Mucosa of descending colon (tissue), 3 donors: ENCODE measurements around the gene EWSR1. TPM values are rescaled to one million over a fixed set of nuclear protein-coding genes. Genes with fewer than 3 reads are reported as not detected.
A peak's percentile ranks its signal among the peaks of the same experiment; 100 is the strongest.

ENCODE experiments used
- ATAC-seq: fragments of 200-7000 bp; cut with Tn5 transposase; one replicate; pipeline ENCODE4 v1.9.1; 2020; ENCODE audit warnings: mild to moderate bottlenecking, moderate library complexity
- DNase-seq, 3 donors: peaks; one replicate each; pipeline ENCODE4 v3.0.0-alpha.2; 2020
- H3K36me3 ChIP-seq: fragments of 200-600 bp; one replicate; pipeline ENCODE4 v1.8.0; 2021; ENCODE audit warnings: low read depth, mild to moderate bottlenecking
- H3K4me1 ChIP-seq: fragments of 200-600 bp; one replicate; pipeline ENCODE4 v1.8.0; 2021; ENCODE audit warnings: low read depth, mild to moderate bottlenecking
- H3K4me3 ChIP-seq: fragments of 200-600 bp; one replicate; pipeline ENCODE4 v1.8.0; 2021; ENCODE audit warnings: mild to moderate bottlenecking
- H3K9me3 ChIP-seq: fragments of 200-600 bp; one replicate; pipeline ENCODE4 v1.8.0; 2021; ENCODE audit warnings: mild to moderate bottlenecking
- intact Hi-C, 2 donors: fragments of 100-400 bp; cut with DNase I in 1 of 2; cut with micrococcal nuclease in 1 of 2; formaldehyde crosslinking; loops; one replicate each; pipeline versions ENCODE4 v1.11.0 to v1.11.1; 2022; cut with DNase I, micrococcal nuclease
- total RNA-seq, 3 donors: library from RNA; stranded (reverse); fragmentation: NEBNext Ultra II Directional in 2 of 3; extraction: Animal tissue kit (Norgen Biotek cat#: 25700) in 2 of 3; gene quantifications; one replicate each; pipeline versions ENCODE4 v1.2.1 to v1.2.4, GENCODE V29; 2021 to 2023
- TF ChIP-seq, protein P1 (sequence below): fragments of 200-600 bp; IDR thresholded peaks from one replicate; pipeline ENCODE4 v1.8.0; 2022; ENCODE audit warnings: antibody characterized with exemption, mild to moderate bottlenecking
- donor health status: DM: no; HTN: no; CAD: no; lungs with moderate emphysema.
- donor health status: DM: no; HTN: no; CAD: no.
- donor health status: DM: no; HTN: yes; CAD: no.

The EWSR1 gene
- total RNA-seq, 3 donors from 2014 or later: 176 to 227 (median 179) TPM

DNA sequence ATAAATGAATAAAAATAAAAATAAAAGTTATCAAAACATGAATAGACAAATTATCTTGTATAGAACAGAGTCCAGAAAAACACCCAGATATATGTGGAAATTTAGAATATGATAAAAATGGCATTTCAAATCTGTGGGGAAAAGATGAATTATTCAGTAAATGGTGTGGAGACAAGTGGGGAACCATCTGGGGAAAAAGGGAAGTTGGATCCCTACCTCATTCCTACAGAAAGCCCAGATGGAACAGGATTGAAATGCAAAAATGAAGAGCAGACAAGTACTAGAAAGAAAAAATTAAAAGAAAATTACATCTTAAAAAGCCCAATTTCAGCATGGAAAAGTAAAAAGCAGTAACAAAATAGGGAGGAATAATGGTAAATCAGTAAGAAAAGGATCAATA is 55.6 kb downstream of the EWSR1 start:
- Histone ChIP-seq H3K9me3 (no peaks in the 10 kb centered on the region), H3K4me1 (no peaks in the 10 kb centered on the region), H3K4me3 (no peak overlapping the region), H3K36me3 (peaks cover 3% of the 10 kb centered on the region)
- ATAC-seq: no peak
- intact Hi-C loops: no loop called here
- TF ChIP-seq, protein P1, sequence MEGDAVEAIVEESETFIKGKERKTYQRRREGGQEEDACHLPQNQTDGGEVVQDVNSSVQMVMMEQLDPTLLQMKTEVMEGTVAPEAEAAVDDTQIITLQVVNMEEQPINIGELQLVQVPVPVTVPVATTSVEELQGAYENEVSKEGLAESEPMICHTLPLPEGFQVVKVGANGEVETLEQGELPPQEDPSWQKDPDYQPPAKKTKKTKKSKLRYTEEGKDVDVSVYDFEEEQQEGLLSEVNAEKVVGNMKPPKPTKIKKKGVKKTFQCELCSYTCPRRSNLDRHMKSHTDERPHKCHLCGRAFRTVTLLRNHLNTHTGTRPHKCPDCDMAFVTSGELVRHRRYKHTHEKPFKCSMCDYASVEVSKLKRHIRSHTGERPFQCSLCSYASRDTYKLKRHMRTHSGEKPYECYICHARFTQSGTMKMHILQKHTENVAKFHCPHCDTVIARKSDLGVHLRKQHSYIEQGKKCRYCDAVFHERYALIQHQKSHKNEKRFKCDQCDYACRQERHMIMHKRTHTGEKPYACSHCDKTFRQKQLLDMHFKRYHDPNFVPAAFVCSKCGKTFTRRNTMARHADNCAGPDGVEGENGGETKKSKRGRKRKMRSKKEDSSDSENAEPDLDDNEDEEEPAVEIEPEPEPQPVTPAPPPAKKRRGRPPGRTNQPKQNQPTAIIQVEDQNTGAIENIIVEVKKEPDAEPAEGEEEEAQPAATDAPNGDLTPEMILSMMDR: no peak
- DNase-seq: no peak

DNA sequence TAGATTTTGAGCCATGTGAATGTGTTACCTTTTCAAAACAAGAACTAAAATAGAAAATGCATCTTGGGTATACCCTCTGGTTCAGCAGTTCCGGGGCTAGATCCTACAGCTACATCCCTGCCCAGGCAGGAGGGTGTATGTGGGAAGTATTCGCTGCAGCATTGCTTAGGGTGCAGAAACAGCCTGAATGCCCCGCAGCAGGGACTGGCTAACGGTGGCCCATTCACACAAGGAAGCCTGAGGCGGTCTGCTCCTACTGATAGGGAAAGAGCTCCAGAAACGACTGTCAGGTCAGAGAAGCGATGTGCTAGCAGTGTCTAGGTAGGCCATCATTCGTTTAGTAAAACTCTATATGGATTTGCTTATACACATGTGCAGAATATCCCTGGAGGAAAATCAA is 57.3 kb downstream of the EWSR1 start:
- TF ChIP-seq, protein P1: no peak
- Histone ChIP-seq H3K36me3 (peaks cover 3% of the 10 kb centered on the region), H3K4me1 (no peaks in the 10 kb centered on the region), H3K9me3 (no peaks in the 10 kb centered on the region), H3K4me3 (no peak overlapping the region)
- intact Hi-C loops: no loop called here
- ATAC-seq (no peak), DNase-seq (no peak)

DNA sequence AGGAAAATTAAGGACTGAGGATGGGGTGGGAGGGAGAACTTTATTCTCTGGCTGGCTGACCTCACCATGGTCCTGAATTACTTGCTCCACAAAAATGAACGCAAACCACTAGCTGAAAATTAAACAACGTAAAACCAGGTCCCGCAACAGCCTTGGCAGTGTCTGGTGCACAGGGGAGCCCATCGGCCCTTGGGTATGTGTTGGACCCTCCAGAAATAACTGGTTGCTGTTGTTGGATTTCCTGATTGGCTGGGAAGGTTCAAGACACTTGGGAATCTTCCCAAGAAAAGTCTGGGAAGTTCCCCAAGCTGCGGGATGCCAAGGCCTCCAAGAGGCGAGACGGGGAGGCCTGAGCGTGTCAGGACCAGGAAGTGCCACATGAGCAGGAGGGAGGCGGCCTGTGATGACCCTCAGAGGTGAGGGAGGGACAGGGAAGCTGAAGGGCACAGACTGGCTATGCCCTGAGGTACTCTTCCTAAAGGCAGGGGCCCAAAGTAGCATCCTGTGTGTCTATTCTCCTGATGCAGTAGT is 57.8 kb downstream of the EWSR1 start:
- no peaks in the 10 kb centered on the region for H3K9me3 ChIP-seq
- ATAC-seq: no peak
- H3K36me3 ChIP-seq: peaks cover 3% of the 10 kb centered on the region
- H3K4me3 ChIP-seq: no peak overlapping the region
- TF ChIP-seq, protein P1: no peak
- intact Hi-C loops: no loop called here
- peak in 1 of 3 donors; percentile 50 for DNase-seq
- no peaks in the 10 kb centered on the region for H3K4me1 ChIP-seq

DNA sequence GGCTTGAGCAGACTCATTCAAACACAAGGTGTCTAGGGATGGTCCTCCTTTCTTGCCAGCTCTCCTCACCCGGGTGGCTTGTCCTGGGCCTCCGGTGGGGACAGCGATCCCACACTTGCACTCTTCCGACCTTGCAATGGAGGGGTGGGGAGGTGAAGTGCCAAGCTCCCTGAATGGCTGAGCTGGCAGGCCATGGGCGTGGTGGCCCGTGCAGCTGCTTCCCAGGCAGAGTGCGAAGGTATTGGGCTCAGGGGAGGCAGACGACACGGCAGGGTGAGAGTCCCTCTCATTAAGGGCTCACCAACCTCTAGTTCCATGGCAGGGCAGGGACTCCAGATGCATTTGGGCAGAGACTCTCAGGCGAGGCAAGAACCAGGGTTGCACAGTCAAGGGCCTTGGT is 58.4 kb downstream of the EWSR1 start:
- Histone ChIP-seq H3K4me1 (no peaks in the 10 kb centered on the region), H3K9me3 (no peaks in the 10 kb centered on the region), H3K36me3 (peaks cover 3% of the 10 kb centered on the region), H3K4me3 (no peak overlapping the region)
- ATAC-seq (no peak), DNase-seq (peak in 1 of 3 donors; percentile 38)
- TF ChIP-seq, protein P1: no peak
- intact Hi-C loops: no loop called here

DNA sequence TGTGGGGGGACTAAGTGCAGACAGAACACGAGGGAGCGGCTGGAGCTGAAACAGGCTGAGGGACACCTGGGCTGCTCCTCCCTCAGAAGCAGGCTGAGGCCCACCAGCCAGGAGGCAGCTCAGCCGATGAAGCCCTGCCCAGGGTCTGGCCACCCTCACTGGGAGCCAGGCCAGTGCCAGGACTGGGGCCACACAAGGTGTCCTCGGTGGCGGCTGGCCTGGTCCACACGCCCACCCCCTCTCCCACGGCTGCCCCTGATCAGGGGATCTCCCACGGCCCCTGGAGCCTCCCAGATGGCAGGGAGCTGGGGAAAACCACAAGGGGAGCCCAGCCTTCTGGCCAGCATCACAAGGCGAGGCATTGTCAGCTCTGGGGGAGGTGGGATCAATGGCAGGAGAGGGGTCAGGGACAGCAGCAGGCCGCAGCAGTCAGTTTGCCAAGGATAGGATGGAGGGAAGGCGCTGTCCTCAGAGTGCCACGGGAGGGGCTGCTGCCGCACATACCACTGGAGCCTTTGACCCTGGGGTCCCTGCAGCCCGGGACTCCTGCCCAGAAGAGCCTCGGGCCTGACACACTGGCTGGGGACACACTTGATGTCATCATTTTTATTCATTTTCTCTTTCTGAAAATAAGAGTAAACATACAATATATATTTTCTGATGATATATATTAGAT is 59.2 kb downstream of the EWSR1 start:
- Histone ChIP-seq H3K9me3 (no peaks in the 10 kb centered on the region), H3K36me3 (peaks cover 3% of the 10 kb centered on the region), H3K4me1 (no peaks in the 10 kb centered on the region), H3K4me3 (no peak overlapping the region)
- intact Hi-C loops: no loop called here
- ATAC-seq (no peak), DNase-seq (peak in 1 of 3 donors; percentile 47)
- TF ChIP-seq, protein P1: no peak
